ENCODE results near the gene MTIF2. TPM values are rescaled to one million over a fixed set of nuclear protein-coding genes. Genes with fewer than 3 reads are reported as not detected.
A peak's percentile ranks its signal among the peaks of the same experiment; 100 is the strongest.
"Not testable (repeated sequence)": the region's sequence is repeated elsewhere in the genome, so short reads cannot be mapped to it uniquely, and the experiment has no call there.

The MTIF2 gene
- total RNA-seq (10 to 100 TPM; 41.3 to 44.2 TPM), polyA plus RNA-seq (10 to 100 TPM; 15.6 to 20.6 (median 16.8) TPM), total RNA-seq (44.3 to 110 (median 66.3) reads per million in 6 experiments)

GRCh38 chr2:55268907-55269644, at the start of gene MTIF2:
Gene MTIF2 (minus strand): TSS chr2:55269231. CDS start chr2:55263858, 5,373 bp downstream.
- H3K36me3 Mint-ChIP-seq, result peaks cover 0 to 22% (median 5%) of the 10 kb centered on the region in 3 donors
- peaks cover 10 to 27% (median 25%) of the 10 kb centered on the region in 4 donors for H3K4me1 Mint-ChIP-seq
- POLR2A ChIA-PET, result interaction anchor here (0.6 to 3.1 kb wide), 13 partner anchors 9 to 349 kb away, joined by 3 to 17 read pairs (median 4); partner anchors contain the start of genes CFAP36, CLHC1, PPP4R3B and RPS27A
- ATAC-seq, result peak; percentile 89 to 91
- DNase-seq, result peak; percentile 71 to 90 (median 80)
- H3K27me3 Mint-ChIP-seq, result no peaks in the 10 kb centered on the region
- H3K9me3 Mint-ChIP-seq, result no peaks in the 10 kb centered on the region
- H3K27ac Mint-ChIP-seq, result peak within 1 kb of the TSS; percentile 93 to 98 (median 97)
- H3K4me3 Mint-ChIP-seq, result peak within 1 kb of the TSS; percentile 89 to 99 (median 96)

- DNase-seq, result no peak
- POLR2A ChIA-PET, result no interaction called here
- no peak for ATAC-seq
- Mint-ChIP-seq H3K4me3 (no peak overlapping the region), H3K4me1 (no peaks in the 10 kb centered on the region), H3K36me3 (peaks cover 0 to 36% (median 8%) of the 10 kb centered on the region in 3 donors), H3K9me3 (no peaks in the 10 kb centered on the region), H3K27me3 (no peaks in the 10 kb centered on the region), H3K27ac (peak overlapping the region in 1 of 10 donors; percentile 29)
These were observed 46.0 kb upstream of the MTIF2 start for GRCh38 chr2:55314985-55315384.

- POLR2A ChIA-PET, result no interaction called here
- DNase-seq (no peak), ATAC-seq (peak in 1 of 2 donors; percentile 39)
- Mint-ChIP-seq H3K9me3 (no peaks in the 10 kb centered on the region), H3K27ac (no peak overlapping the region), H3K4me3 (no peak overlapping the region), H3K27me3 (no peaks in the 10 kb centered on the region), H3K4me1 (no peaks in the 10 kb centered on the region), H3K36me3 (peaks cover 0 to 36% (median 8%) of the 10 kb centered on the region in 3 donors)
These were observed 42.4 kb upstream of the MTIF2 start for GRCh38 chr2:55311444-55311870.

- no peak for DNase-seq
- Mint-ChIP-seq H3K4me1 (no peaks in the 10 kb centered on the region), H3K27ac (no peak overlapping the region), H3K36me3 (peaks cover 0 to 27% (median 2%) of the 10 kb centered on the region in 3 donors), H3K27me3 (no peaks in the 10 kb centered on the region), H3K9me3 (no peaks in the 10 kb centered on the region), H3K4me3 (no peak overlapping the region)
- POLR2A ChIA-PET, result interaction anchor here (0.7 kb wide), 1 partner anchor 16 kb away, joined by 3 read pairs; no protein-coding TSS in a partner anchor
- no peak for ATAC-seq
These were observed 40.4 kb upstream of the MTIF2 start for GRCh38 chr2:55309446-55309845.

GRCh38 chr2:55302241-55302640, 33.2 kb upstream of the MTIF2 start:
- H3K9me3 Mint-ChIP-seq, result no peaks in the 10 kb centered on the region
- H3K4me3 Mint-ChIP-seq, result no peak overlapping the region
- DNase-seq (no peak), ATAC-seq (no peak)
- H3K27ac Mint-ChIP-seq, result no peak overlapping the region
- peaks cover 0 to 3% (median 2%) of the 10 kb centered on the region in 3 donors for H3K36me3 Mint-ChIP-seq
- H3K4me1 Mint-ChIP-seq, result peaks cover 0 to 3% (median 0%) of the 10 kb centered on the region in 4 donors
- POLR2A ChIA-PET, result no interaction called here
- H3K27me3 Mint-ChIP-seq, result no peaks in the 10 kb centered on the region

GRCh38 chr2:55301277-55301676, 32.2 kb upstream of the MTIF2 start:
- no peak overlapping the region for H3K4me3 Mint-ChIP-seq
- no peak for DNase-seq
- H3K27me3 Mint-ChIP-seq, result no peaks in the 10 kb centered on the region
- H3K9me3 Mint-ChIP-seq, result no peaks in the 10 kb centered on the region
- H3K36me3 Mint-ChIP-seq, result peaks cover 0 to 5% (median 2%) of the 10 kb centered on the region in 3 donors
- ATAC-seq, result no peak
- POLR2A ChIA-PET, result no interaction called here
- peaks cover 0 to 3% (median 0%) of the 10 kb centered on the region in 4 donors for H3K4me1 Mint-ChIP-seq
- no peak overlapping the region for H3K27ac Mint-ChIP-seq

GRCh38 chr2:55296393-55296792, 27.4 kb upstream of the MTIF2 start:
- H3K27me3 Mint-ChIP-seq, result no peaks in the 10 kb centered on the region
- no peak for ATAC-seq
- POLR2A ChIA-PET, result no interaction called here
- no peak overlapping the region for H3K4me3 Mint-ChIP-seq
- H3K4me1 Mint-ChIP-seq, result peaks cover 0 to 15% (median 4%) of the 10 kb centered on the region in 4 donors
- H3K9me3 Mint-ChIP-seq, result no peaks in the 10 kb centered on the region
- H3K36me3 Mint-ChIP-seq, result peaks cover 0 to 19% (median 0%) of the 10 kb centered on the region in 3 donors
- DNase-seq, result no peak
- H3K27ac Mint-ChIP-seq, result no peak overlapping the region

GRCh38 chr2:55283083-55283482, 14.1 kb upstream of the MTIF2 start:
- ATAC-seq (no peak), DNase-seq (no peak)
- POLR2A ChIA-PET, result no interaction called here
- Mint-ChIP-seq H3K4me3 (peak overlapping the region; percentile 8 to 96 (median 94)), H3K36me3 (peaks cover 0 to 4% (median 4%) of the 10 kb centered on the region in 3 donors), H3K9me3 (no peaks in the 10 kb centered on the region), H3K27ac (peak overlapping the region; percentile 34 to 99 (median 99)), H3K27me3 (no peaks in the 10 kb centered on the region), H3K4me1 (peaks cover 9 to 36% (median 27%) of the 10 kb centered on the region in 4 donors)

GRCh38 chr2:55282110-55282917, 13.3 kb upstream of the MTIF2 start:
- POLR2A ChIA-PET, result interaction anchor here (0.8 to 2.3 kb wide), 6 partner anchors 12 to 237 kb away, joined by 3 to 17 read pairs (median 4); partner anchors contain the start of genes CFAP36, CLHC1, MTIF2 and RPS27A
- peak; percentile 97 to 98 for ATAC-seq
- Mint-ChIP-seq H3K27ac (peak overlapping the region; percentile 97 to 99 (median 99)), H3K36me3 (peaks cover 0 to 4% (median 4%) of the 10 kb centered on the region in 3 donors), H3K9me3 (no peaks in the 10 kb centered on the region), H3K27me3 (no peaks in the 10 kb centered on the region), H3K4me3 (peak overlapping the region; percentile 87 to 96 (median 94)), H3K4me1 (peaks cover 9 to 36% (median 26%) of the 10 kb centered on the region in 4 donors)
- DNase-seq, result peak; percentile 75 to 92 (median 85)

- H3K27me3 Mint-ChIP-seq, ATAC-seq, H3K9me3 Mint-ChIP-seq, DNase-seq, H3K36me3 Mint-ChIP-seq: not testable (repeated sequence)
- Mint-ChIP-seq H3K4me3 (peak overlapping the region; percentile 40 to 96 (median 70)), H3K27ac (peak overlapping the region; percentile 9 to 99 (median 98)), H3K4me1 (peaks cover 9 to 30% (median 23%) of the 10 kb centered on the region in 4 donors)
- POLR2A ChIA-PET, result interaction anchor here (0.6 to 2.3 kb wide), 4 partner anchors 11 to 239 kb away, joined by 3 to 17 read pairs (median 4); partner anchors contain the start of genes CFAP36 and MTIF2
These were observed 12.0 kb upstream of the MTIF2 start for GRCh38 chr2:55280851-55281546.

GRCh38 chr2:55279859-55280424, 10.9 kb upstream of the MTIF2 start:
- Mint-ChIP-seq H3K4me3 (peak overlapping the region in 5 of 10 donors; percentile 6 to 45 (median 11)), H3K4me1 (peaks cover 9 to 26% (median 20%) of the 10 kb centered on the region in 4 donors), H3K27ac (peak overlapping the region in 3 of 10 donors; percentile 15 to 49 (median 48))
- DNase-seq, ATAC-seq, H3K27me3 Mint-ChIP-seq, H3K36me3 Mint-ChIP-seq, H3K9me3 Mint-ChIP-seq: not testable (repeated sequence)
- POLR2A ChIA-PET, result interaction anchor here (2.3 kb wide), 1 partner anchor 10 kb away, joined by 17 read pairs; the partner anchor contains the start of gene MTIF2
